H1 (cell line): Measurements from ENCODE around the gene TMEM185B. TPM values are rescaled to one million over a fixed set of nuclear protein-coding genes. Genes with fewer than 3 reads are reported as not detected.

Experiments
- NRF1 ChIP-seq: IDR thresholded peaks from 2 replicates; pipeline ENCODE4 v1.6.1; 2011; ENCODE audit warnings: mild to moderate bottlenecking, low read depth, low read length, improper control_type of control experiment
- SP2 ChIP-seq: IDR thresholded peaks from 2 replicates; pipeline ENCODE4 v1.6.1; 2012; ENCODE audit warnings: mild to moderate bottlenecking, low read length, inconsistent platforms
- polyA plus RNA-seq, 7 experiments: library from polyadenylated mRNA; depleted of rRNA in 3 of 7; stranded (reverse) in 5 of 7; unstranded in 2 of 7; fragments of >200 nt in 5 of 7; fragments of 200-250 nt in 2 of 7; gene quantifications; 1 replicate in 5 of 7; 2 replicates in 1 of 7; 4 replicates in 1 of 7; pipeline versions ENCODE4 v1.2.1 to v1.2.3, GENCODE V29; 2011 to 2013; ENCODE audit warnings: missing spikeins in 2 of 7, mixed read lengths in 2 of 7
- total RNA-seq: library from RNA; stranded (reverse); fragmentation: NEBNext Ultra II Directional; extraction: Animal tissue kit (Norgen Biotek cat#: 25700); gene quantifications from 2 replicates; pipeline ENCODE4 v1.2.1, GENCODE V29; 2021

TMEM185B gene
- total and polyA plus RNA-seq, 2 of the 8 experiments (the other 6 are each of a cell fraction or from before 2014, with no cell fraction given): 13.5 to 14.0 TPM

GRCh38 chr2:120177001-120177621 lies 46.1 kb downstream of the TMEM185B start (continued):
- TF ChIP-seq NRF1: no peak
- no peak for TF ChIP-seq SP2
